Glutamatergic neuron (in vitro differentiated cells): Measurements from ENCODE around the gene PON3. TPM values are rescaled to one million over a fixed set of nuclear protein-coding genes. Genes with fewer than 3 reads are reported as not detected.

Experiments used
- DNase-seq: peaks from one replicate; pipeline ENCODE4 v3.0.0; 2022
- H3K27ac Mint-ChIP-seq: one replicate; pipeline ENCODE4 v1.8.0; 2020; ENCODE audit warnings: mild to moderate bottlenecking, mixed read lengths, inconsistent platforms; ENCODE audit not compliant: unreplicated experiment
- H3K27me3 Mint-ChIP-seq: one replicate; pipeline ENCODE4 v1.8.0; 2020; ENCODE audit warnings: mild to moderate bottlenecking, moderate library complexity, mixed read lengths, inconsistent platforms; ENCODE audit not compliant: unreplicated experiment
- H3K36me3 Mint-ChIP-seq: one replicate; pipeline ENCODE4 v1.8.0; 2020; ENCODE audit warnings: mild to moderate bottlenecking, mixed read lengths, inconsistent platforms; ENCODE audit not compliant: unreplicated experiment
- H3K4me1 Mint-ChIP-seq: one replicate; pipeline ENCODE4 v1.8.0; 2020; ENCODE audit warnings: mild to moderate bottlenecking, low read depth, mixed read lengths, inconsistent platforms; ENCODE audit not compliant: unreplicated experiment
- H3K4me3 Mint-ChIP-seq: one replicate; pipeline ENCODE4 v1.8.0; 2020; ENCODE audit warnings: mild to moderate bottlenecking, mixed read lengths, inconsistent platforms; ENCODE audit not compliant: unreplicated experiment
- H3K9me3 Mint-ChIP-seq: one replicate; pipeline ENCODE4 v1.8.0; 2020; ENCODE audit warnings: mild to moderate bottlenecking, moderate library complexity, mixed read lengths, inconsistent platforms; ENCODE audit not compliant: unreplicated experiment
- total RNA-seq: library from RNA; stranded (reverse); fragmentation: NEBNext Ultra II Directional; extraction: Animal tissue kit (Norgen Biotek cat#: 25700); gene quantifications from one replicate; pipeline ENCODE4 v1.2.1, GENCODE V29; 2021; ENCODE audit not compliant: unreplicated experiment
- TF ChIP-seq, protein P1 (sequence below): fragments of 200-600 bp; sonication (generic); IDR thresholded peaks from one replicate; pipeline ENCODE4 v1.5.0; 2021; ENCODE audit not compliant: partially characterized antibody, unreplicated experiment

PON3 gene
- total RNA-seq, 1 donor from 2014 or later, result not detected

DNA sequence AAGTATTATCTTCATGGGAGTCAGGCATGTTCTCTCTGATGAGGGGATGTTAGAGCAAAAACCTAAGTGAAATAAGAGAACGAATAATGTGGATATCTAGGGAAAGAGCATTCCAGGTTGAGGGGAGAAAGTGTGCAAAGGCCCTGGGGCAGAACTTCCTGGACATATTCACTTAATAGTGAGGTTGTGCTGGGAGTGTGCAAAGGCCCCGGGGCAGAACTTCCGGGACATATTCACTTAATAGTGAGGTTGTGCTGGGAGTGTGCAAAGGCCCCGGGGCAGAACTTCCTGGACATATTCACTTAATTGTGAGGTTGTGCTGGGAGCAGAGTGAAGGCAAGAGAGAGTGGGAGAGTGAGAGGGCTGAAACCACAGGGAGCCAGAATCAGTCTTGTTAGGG is 83.6 kb downstream of the PON3 start:
- TF ChIP-seq, protein P1, sequence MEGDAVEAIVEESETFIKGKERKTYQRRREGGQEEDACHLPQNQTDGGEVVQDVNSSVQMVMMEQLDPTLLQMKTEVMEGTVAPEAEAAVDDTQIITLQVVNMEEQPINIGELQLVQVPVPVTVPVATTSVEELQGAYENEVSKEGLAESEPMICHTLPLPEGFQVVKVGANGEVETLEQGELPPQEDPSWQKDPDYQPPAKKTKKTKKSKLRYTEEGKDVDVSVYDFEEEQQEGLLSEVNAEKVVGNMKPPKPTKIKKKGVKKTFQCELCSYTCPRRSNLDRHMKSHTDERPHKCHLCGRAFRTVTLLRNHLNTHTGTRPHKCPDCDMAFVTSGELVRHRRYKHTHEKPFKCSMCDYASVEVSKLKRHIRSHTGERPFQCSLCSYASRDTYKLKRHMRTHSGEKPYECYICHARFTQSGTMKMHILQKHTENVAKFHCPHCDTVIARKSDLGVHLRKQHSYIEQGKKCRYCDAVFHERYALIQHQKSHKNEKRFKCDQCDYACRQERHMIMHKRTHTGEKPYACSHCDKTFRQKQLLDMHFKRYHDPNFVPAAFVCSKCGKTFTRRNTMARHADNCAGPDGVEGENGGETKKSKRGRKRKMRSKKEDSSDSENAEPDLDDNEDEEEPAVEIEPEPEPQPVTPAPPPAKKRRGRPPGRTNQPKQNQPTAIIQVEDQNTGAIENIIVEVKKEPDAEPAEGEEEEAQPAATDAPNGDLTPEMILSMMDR, result no peak
- peaks cover 2% of the 10 kb centered on the region for H3K27me3 Mint-ChIP-seq
- H3K27ac Mint-ChIP-seq, result no peak overlapping the region
- peaks cover 5% of the 10 kb centered on the region for H3K36me3 Mint-ChIP-seq
- peaks cover 26% of the 10 kb centered on the region for H3K4me1 Mint-ChIP-seq
- H3K9me3 Mint-ChIP-seq, result peaks cover 2% of the 10 kb centered on the region
- DNase-seq, result no peak
- H3K4me3 Mint-ChIP-seq, result no peak overlapping the region

- TF ChIP-seq, protein P1, result no peak
- Mint-ChIP-seq H3K9me3 (peaks cover 2% of the 10 kb centered on the region), H3K27ac (no peak overlapping the region), H3K4me3 (no peak overlapping the region), H3K27me3 (peaks cover 2% of the 10 kb centered on the region), H3K36me3 (peaks cover 5% of the 10 kb centered on the region), H3K4me1 (peaks cover 26% of the 10 kb centered on the region)
- DNase-seq, result no peak
Observed at GRCh38 chr7:95311389-95311788, 84.8 kb downstream of the PON3 start.

DNA sequence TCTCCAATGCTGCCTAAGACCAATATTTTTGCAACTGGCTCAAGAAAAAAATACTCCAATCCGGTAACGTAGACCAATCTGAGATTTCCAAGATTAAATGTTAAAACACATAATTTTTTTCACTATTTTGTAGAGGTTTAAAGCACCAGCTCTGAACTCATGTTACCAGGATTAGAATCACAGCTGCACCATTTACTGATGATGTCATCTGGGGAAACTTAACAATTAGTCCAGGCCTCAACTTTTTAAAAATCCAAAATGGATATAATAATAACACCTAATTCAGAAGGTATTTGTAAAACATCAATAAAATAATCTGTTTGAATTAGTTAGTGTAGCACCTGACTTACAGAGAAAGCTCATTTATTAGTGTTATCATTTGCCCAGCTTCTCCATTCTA is 86.2 kb downstream of the PON3 start:
- H3K27ac Mint-ChIP-seq, result no peak overlapping the region
- no peak for DNase-seq

More for the DNA sequence above, 86.2 kb downstream of the PON3 start:
- Mint-ChIP-seq H3K4me3 (no peak overlapping the region), H3K36me3 (peaks cover 5% of the 10 kb centered on the region), H3K9me3 (peaks cover 2% of the 10 kb centered on the region), H3K27me3 (peaks cover 2% of the 10 kb centered on the region), H3K4me1 (peaks cover 21% of the 10 kb centered on the region)
- TF ChIP-seq, protein P1, result no peak

Other genes starting within 250 kb of the PON3 start
- gene PON1, start 71.8 kb downstream of the PON3 start, total RNA-seq, result 1.1 TPM
- 55.7 TPM for gene PON2, start 38.7 kb upstream of the PON3 start, total RNA-seq
- not detected for gene ASB4, start 89.6 kb upstream of the PON3 start, total RNA-seq
- not detected for gene PDK4, start 200.1 kb upstream of the PON3 start, total RNA-seq